IPS DF 19.7 (cell line): Measurements from ENCODE around the gene PGP.

Experiments used
- DNase-seq: peaks from one replicate; pipeline ENCODE4 v3.0.0-alpha.2; 2013; ENCODE audit warnings: low read depth, low spot score

The PGP gene

DNA sequence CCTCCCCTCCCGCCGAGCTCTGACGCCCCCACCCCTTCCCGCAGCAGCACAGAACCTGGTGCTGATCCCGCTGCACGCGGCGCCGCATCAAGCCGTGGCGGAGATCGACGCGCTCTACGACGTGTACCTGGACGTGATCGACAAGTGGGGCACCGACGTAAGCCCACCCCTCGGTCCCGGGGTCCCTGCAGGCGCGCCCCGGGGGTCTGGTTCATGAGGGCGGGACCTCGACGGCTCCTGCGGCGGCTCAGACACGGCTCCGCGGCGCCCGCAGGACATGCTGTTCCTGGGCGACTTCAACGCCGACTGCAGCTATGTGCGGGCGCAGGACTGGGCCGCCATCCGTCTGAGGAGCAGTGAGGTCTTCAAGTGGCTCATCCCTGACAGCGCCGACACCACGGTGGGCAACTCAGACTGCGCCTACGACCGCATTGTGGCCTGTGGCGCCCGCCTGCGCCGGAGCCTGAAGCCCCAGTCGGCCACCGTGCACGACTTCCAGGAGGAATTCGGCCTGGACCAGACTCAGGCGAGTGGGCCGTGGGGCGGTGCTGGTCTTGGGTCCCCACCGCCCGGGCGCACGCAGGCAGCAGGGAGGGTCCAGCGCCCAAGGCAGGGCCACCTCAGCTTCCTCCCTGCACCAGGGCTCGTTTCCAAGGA is 23.0 kb upstream of the PGP start:
- no peak for DNase-seq

DNA sequence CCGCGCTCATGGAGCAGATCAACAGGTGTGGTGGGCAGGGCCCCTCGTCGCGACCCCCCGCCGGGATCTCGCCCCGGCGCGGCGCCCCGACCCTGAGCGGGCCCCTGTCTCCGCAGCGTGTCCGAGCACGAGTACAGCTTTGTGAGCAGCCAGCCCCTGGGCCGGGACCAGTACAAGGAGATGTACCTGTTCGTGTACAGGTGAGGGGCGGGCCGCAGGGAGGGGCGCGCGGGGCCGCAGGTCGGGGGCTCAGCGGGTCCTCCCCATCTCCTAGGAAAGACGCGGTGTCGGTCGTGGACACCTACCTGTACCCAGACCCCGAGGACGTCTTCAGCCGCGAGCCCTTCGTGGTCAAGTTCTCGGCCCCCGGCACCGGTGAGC is 22.5 kb upstream of the PGP start:
- DNase-seq, result no peak

DNA sequence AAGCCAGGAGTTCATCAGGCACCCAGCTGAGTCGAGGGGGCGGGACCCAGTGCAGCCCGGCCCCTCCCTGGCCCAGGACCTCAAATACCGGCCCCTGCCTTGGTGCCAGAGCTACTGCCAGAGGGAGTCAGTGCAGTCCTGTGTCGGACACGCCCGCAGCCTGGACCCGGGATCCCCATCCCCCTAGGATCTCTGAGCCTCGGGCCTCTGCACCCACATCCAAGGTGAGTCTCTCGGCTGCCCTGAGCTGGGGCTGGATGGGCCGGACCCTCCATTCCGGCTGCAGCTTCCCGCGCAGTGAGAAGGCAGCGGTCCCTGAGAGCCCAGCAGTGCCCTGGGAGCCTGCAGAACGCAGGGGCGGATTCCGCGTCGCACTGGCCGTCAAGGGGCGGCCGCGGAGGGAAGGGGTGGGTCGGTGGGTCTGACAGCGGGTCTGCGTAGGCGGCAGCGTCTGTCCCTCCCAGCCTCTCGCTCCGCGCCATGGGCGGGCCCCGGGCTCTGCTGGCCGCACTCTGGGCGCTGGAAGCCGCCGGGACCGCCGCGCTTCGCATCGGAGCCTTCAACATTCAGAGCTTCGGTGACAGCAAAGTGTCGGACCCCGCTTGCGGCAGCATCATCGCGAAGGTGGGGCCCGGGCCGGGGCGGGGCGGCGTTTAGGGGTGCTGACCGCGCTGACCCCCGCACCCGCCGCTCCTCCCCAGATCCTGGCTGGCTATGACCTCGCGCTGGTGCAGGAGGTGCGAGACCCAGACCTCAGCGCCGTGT is 21.9 kb upstream of the PGP start, which contains the start of gene DNASE1L2:
Gene DNASE1L2, plus strand, starts transcription at position 108 of the 765 bp plus-strand sequence. Its CDS starts 373 bp downstream, at position 481.
- DNase-seq, result no peak

DNA sequence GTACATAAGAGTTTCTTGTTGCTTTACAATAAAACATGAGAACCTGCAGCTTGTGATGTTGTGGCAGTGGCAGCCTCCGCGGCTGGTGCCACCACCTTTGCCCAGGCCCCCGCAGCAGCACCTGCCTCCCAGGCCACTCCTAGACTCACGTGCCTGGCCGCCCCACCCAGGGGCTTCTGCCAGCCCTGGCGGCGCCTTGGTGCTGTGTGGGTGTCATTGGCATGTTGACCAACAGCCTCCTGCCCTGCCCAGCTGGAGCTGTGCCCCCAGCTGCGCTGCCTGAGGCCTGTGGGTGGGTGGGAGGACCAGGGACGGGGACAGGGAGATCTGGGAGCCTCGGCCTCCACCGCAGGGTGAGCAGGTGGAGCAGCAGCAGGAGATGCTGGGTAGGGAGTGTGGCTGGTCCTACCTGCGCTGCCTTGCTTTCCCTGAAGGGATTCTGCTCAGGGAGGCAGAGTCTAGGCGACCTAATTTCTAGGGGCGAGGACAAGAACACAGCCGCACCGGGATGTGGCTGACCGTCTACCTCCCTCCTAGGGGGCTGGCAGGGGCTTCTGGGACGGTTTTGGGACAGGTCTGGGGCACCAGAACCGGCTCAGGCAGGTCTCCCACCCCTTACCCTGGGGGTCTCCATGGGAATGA is 21.2 kb upstream of the PGP start:
- DNase-seq, result no peak

DNA sequence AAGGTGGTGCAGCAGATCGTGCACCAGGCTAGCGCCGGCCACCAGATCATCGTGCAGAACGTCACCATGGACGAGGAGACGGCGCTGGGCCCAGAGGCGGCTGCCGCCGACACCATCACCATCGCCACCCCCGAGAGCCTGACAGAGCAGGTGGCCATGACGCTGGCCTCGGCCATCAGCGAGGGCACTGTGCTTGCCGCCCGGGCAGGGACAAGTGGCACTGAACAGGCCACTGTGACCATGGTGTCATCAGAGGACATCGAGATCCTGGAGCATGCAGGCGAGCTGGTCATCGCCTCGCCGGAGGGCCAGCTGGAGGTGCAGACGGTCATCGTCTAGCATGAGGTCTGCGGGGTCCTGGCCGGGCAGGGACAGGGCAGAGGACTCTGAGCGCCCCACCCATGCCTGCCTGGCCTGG is 20.6 kb upstream of the PGP start:
- DNase-seq, result no peak

DNA sequence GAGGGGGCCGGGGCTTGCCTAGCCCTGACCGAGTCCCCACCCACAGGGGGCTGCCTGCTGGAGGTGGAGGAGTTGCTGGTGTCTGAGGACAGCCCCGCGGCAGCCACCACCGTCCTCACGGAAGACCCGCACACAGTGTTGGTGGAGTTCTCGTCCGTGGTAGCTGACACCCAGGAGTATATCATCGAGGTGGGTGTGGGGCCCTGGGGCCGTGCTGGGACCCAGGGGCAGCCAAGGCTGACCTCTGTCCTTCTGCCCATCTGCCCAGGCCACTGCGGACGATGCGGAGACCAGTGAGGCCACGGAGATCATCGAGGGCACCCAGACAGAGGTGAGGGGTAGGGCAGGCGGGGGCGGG is 20.2 kb upstream of the PGP start:
- no peak for DNase-seq

DNA sequence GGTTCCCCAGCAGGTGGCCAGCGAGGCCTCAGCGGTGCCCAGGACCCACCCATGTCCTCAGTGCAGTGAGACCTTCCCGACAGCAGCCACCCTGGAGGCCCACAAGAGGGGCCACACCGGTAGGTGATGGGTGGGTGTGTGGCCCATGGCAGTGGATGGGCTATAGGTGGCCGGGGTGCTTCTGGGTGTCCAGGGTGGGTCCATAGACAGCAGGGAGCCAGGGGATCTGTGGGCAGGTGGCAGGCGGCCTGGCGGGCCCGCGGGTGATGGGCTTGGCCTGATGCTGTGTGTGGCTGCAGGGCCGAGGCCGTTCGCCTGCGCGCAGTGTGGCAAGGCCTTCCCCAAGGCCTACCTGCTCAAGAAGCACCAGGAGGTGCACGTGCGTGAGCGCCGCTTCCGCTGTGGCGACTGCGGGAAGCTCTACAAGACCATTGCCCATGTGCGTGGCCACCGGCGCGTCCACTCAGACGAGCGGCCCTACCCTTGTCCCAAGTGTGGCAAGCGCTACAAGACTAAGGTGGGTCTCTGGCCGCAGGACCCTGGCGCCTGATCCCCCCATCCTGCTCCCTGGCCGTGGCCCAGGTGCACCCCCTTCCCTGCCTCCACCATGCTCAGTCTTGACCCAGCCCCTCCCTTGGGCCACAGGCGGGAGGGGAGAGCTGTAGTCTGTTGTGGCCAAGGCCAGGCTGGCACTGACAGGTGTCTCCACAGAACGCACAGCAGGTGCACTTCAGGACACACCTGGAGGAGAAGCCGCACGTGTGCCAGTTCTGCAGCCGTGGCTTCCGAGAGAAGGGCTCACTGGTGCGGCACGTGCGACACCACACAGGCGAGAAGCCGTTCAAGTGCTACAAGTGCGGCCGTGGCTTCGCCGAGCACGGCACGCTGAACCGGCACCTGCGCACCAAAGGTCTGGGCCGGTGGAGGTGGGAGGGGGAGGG is 19.5 kb upstream of the PGP start:
- DNase-seq, result no peak

DNA sequence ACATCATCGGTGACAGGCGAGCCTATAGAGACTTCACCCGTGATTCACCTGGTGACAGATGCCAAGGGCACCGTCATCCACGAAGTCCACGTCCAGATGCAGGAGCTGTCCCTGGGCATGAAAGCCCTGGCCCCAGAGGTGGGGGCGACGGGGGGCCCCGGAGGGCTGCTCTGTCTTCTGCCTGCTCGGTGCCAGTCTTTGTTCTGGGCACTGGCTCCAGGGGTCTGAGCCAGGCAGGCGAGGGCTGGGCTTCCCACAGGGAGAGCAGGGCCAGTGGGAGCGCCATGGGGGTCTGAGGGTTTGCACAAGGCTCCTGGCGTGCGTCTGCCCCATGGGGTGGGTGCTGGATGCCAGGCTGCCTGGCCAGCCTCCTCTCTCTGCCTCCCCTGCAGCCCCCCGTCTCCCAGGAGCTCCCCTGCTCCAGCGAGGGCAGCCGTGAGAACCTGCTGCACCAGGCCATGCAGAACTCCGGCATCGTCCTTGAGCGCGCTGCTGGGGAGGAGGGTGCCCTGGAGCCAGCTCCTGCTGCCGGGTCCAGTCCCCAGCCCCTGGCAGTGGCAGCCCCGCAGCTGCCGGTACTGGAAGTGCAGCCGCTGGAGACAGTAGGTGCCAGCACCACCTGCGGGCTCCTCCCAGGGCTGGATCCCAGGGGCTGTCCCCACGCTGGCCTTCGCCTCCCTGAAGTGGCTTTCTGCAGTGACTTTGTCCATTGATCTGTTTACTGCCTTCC is 18.6 kb upstream of the PGP start:
- no peak for DNase-seq

DNA sequence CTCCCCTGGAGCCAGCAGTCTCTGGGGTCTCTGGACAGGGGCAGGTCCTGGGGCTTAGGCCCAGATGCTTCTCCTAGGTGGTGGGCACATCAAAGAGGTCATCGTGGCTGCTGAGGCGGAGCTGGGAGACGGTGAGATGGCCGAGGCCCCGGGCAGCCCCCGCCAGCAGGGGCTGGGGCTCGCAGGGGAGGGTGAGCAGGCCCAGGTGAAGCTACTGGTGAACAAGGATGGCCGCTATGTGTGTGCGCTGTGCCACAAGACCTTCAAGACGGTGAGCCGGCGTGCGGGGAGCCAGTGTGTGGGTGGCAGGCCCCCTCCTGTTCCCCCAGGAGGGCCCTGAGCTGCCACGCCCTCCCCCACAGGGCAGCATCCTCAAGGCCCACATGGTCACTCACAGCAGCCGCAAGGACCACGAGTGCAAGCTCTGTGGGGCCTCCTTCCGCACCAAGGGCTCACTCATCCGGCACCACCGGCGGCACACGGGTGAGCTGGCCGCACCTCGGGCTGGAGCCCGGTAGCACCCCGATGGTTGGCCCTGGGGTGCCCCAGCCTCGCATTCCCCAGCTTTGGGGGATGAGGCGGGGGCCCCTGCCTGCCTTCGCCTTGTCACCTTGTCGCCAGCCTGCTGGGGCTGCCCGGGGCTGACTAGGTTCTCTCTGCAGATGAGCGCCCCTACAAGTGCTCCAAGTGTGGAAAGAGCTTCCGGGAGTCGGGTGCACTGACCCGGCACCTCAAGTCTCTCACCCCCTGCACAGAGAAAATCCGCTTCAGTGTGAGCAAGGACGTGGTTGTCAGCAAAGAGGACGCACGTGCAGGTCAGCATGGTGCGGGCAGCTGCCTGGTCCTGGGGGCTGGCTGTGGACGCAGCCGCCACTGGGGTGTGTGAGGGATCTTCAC is 17.7 kb upstream of the PGP start:
- DNase-seq, result no peak

DNA sequence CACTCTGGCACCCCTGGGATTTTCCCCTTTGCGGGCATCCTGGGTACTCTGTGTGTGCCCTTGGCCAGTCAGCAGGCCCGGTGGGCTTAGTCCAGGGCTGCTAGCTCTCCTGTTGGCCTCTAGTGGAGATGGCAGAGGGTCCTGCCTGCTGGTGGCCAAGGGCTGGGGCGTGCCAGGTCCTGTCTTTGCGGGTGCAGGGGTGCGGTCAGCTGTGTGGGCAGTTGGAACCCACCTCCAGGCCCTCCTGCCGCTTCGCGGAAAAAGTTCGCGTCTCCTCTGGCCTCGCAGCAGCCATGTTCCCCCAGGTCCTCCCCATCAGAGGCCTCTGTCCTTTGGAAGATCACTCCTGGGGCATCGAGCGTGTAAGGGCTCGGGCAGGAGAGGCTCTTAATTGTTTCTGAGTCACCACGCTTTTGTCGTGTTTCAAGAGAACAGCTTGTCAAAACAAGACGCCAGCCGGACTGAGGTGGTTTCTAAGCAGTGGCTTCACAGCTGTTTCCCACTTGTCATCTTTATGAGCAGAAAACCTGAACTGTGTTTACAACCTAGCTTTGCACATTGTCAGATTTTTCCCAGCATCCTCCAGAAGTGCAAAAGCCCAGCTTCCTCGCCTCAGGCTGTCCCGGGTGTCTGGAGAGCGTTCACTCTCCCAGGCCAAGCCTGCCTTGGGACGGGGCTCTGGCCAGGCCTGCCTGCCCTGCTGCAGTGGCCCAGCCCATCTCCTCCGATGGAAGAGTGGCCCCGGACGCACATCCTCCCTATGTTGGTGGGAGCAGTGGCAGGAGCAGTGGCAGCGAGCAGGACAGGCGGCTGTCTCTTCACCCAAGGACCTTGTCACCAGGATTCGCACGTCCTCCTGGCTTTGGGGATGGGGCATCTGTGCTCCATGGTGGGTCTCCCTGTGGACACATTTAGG is 16.6 kb upstream of the PGP start:
- no peak for DNase-seq

DNA sequence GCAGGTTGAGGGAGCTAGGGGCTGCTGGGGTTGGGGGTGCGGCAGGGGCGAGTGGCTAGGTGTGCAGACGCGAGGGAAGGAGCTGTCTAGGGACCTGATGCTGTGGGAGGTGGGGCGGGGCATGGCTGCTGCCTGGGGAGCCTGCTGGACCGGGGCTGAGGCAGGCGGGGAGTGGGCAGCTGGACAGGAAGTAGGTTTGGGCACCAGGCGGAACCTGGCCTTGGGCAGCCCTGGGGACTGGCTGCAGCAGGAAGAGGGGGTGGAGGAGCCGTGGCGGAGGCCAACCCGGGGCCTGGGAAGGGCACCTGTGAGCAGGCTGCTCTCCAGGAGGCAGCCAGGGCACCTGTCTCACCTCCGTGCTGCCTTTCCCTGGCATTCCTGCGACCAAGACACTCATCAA is 15.7 kb upstream of the PGP start:
- no peak for DNase-seq

DNA sequence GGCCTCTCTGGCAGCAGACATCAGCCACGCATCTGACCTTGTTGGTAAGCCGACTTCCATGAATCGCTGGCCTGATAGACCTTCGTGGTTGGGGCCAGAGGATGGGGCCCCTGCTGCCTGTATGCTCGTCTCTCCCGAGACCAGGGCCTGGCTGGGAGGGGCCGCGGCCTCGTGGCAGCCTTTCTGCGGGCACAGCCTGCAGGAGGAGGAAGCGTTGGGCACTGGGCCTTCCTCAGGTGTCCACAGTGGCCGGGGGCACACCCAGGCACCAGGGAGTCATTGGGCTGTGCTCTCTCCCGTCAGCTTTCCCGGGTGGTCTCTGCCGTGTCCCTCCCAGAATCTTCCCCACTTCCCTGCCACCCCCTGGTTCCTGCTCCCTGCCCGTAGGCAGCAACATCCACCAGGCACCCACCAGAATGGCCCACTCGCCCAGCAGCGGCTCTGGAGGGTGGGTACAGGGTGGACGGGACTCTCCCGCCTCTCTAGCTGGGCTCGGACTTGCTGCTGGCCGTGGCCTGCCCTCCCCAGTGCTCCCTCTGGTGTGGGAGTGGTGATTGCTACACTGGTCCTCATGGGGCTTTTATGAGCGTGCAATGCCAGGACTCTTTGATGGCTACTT is 15.1 kb upstream of the PGP start:
- DNase-seq, result no peak

DNA sequence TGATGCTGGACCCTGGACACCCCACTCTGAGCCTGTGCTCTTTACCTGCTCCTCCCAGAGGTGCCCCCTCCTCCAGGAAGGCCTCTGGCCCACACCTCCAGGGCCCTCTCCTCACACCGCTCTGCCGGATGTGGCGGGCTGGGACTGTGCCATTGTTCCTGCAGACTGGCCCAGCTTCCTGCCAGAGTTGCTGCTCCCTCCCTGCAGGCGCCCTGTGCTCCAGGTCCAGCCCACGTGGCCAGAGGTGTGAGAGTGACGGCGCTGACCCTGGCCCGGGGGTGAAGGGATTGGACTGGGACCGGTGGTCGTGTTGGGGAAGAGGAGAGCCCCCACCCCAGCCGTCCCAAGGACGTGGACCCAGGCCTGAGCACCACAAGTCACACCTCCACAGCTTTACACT is 14.5 kb upstream of the PGP start:
- DNase-seq, result no peak

DNA sequence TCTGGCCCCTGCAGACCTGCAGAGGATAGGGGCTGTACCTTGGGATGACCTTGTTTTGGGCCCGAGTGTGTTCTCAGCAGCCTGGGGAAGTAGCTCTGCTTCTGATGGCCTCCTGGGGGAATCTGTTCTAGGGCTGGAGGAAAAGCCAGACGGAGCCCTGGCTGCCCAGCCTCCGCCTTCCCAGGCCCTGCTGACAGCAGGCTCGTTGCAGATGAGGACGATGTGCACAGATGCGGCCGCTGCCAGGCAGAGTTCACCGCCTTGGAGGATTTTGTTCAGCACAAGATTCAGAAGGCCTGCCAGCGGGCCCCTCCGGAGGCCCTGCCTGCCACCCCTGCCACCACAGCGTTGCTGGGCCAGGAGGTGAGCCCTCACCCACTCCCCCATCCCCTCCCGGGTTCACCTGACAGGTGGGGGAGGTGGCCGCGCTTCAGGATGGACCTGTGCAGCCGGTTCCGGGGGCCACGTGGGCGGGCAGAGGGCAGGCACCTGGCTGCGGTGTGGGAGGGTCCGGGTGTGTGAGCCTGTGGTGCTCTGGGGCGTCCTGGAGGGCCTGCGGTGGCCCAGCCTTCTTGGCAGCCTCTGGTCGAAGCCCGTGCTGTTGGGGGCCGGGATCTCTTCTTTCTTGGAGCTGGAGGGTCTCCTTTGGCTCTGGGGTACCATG is 13.7 kb upstream of the PGP start:
- no peak for DNase-seq

DNA sequence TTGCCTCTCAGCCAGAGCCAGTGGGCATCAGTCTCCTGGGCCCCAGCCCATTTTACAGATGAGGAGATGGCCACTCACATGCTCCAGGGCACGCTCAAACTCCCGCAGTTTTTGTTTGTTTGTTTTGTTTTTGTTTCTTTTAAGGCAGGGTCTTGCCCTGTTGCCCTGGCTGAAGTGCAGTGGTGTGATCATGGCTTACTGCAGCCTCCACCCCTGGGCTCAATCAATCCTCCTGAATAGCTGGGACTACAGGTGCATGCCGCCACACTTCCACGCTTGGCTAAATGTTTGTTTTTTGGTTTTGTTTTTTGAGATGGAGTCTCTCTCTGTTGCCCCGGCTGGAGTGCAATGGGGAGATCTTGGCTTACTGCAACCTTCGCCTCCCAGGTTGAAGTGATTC is 12.3 kb upstream of the PGP start:
- no peak for DNase-seq

DNA sequence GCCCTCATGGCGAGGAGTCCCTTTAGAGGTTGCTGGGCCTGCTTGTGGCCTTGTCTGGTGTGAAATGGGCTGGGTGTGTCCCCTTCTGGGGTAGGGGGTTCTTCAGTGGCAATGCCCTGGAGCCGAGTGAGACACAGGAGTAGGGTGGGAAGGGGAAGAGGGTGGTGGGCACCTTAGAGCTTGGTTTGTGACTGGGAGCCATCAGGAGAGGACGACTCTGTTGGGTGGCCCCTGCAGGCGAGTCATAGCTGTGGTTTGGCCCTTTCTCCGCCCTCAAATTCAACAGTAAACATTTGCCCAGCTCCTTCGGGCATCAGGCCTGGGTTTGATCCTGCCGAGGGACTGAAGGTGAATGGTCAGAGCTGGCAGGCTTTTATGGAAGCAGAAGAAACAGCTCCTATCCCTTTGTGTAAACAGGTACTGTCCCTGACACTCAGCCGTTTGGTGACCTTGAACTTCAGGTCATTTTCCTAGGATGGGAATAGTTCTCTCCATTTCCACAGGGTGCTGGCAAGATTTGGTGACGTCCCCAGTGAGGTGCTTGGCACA is 11.7 kb upstream of the PGP start:
- no peak for DNase-seq

DNA sequence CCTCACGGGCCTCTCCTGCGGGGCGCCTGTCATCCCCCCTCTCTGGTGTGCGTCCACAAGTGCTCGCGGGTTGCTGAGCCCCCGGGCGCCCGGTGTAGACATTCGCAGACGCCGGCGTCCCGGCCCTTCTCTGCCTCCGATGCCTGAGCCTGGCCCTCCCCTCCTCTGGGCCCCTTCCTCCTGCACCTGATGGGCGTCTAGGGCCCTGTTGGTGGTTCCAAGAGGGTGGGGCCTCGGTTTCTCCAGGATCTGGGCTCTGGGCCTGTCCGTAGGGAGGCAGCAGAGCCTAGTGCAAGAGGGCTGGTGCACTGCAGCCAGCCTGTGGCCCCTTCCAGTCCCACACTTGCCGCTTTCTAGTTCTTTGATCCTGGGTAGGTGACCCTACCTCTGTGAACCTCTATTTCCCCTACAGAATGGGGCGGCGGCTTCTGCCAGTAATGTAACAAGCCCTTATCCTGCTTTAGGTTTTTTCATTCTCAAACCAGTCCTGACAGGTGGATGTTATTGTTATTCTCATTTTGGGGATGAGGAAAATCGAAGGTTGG is 9.4 kb upstream of the PGP start:
- DNase-seq, result no peak
